ENCODE results near the gene SERAC1.

SERAC1 gene

GRCh38 chr6:158064725-158065251, 103.3 kb downstream of the SERAC1 start:
- TF ChIP-seq GATA3 (IDR thresholded peaks at IDR 0.05; ENCODE audit: low read depth, low read length) = no peak
- no peak for TF ChIP-seq GATA2 (IDR thresholded peaks at IDR 0.05; ENCODE audit: low read depth, low read length)

GRCh38 chr6:158063736-158064135, 104.3 kb downstream of the SERAC1 start:
- TF ChIP-seq GATA3 (IDR thresholded peaks at IDR 0.05; ENCODE audit: low read depth, low read length) (no peak), GATA2 (IDR thresholded peaks at IDR 0.05; ENCODE audit: low read depth, low read length) (no peak)

GRCh38 chr6:158061709-158062461, 106.2 kb downstream of the SERAC1 start:
- TF ChIP-seq GATA2 (IDR thresholded peaks at IDR 0.05; ENCODE audit: low read depth, low read length) (no peak), GATA3 (IDR thresholded peaks at IDR 0.05; ENCODE audit: low read depth, low read length) (no peak)

GRCh38 chr6:158061361-158061708, 106.7 kb downstream of the SERAC1 start:
- TF ChIP-seq GATA2 (IDR thresholded peaks at IDR 0.05; ENCODE audit: low read depth, low read length) (no peak), GATA3 (IDR thresholded peaks at IDR 0.05; ENCODE audit: low read depth, low read length) (no peak)

GRCh38 chr6:158060455-158061360, 107.4 kb downstream of the SERAC1 start:
- TF ChIP-seq GATA3 (IDR thresholded peaks at IDR 0.05; ENCODE audit: low read depth, low read length) (no peak), GATA2 (IDR thresholded peaks at IDR 0.05; ENCODE audit: low read depth, low read length) (no peak)

Data from SH-SY5Y (cell line).